SK-N-SH (cell line): ENCODE data around the gene RTP2. TPM values are rescaled to one million over a fixed set of nuclear protein-coding genes. Genes with fewer than 3 reads are reported as not detected.

ENCODE experiments used
- CTCF ChIA-PET: fragments of 300-600, 350-600 bp; formaldehyde crosslinking; extraction: SDS; loops from one replicate; lab custom pipeline; 2021; lab: Yijun Ruan, JAX
- POLR2A ChIA-PET: fragments of 350-600 bp; sonication (Branson Sonifier 250); formaldehyde crosslinking; extraction: SDS; loops from one replicate; lab custom pipeline; 2020; ENCODE audit warnings: antibody characterized with exemption, inconsistent platforms; lab: Yijun Ruan, JAX
- DNase-seq: peaks from one replicate; pipeline ENCODE4 v3.0.0; 2012
- H2AFZ ChIP-seq: fragments of 200-600 bp; sonication (generic); 2 replicates; pipeline ENCODE4 v1.8.1; 2016; ENCODE audit warnings: antibody characterized with exemption, mild to moderate bottlenecking, low read depth
- H3F3A ChIP-seq: fragments of 200-600 bp; sonication (generic); replicated peaks from 2 replicates; pipeline ENCODE3; 2016; ENCODE audit warnings: antibody characterized with exemption, mild to moderate bottlenecking; ENCODE audit not compliant: insufficient read depth
- H3K27ac ChIP-seq, 2 experiments: fragments of 200-500 bp in 1 of 2; fragments of 200-600 bp in 1 of 2; sonication (Bioruptor generic) in 1 of 2; sonication (generic), shearing (Covaris generic) in 1 of 2; 2 replicates each; pipeline versions ENCODE4 v1.5.1 to v1.6.1; 2014 to 2016; ENCODE audit warnings: low read depth in 2 of 2, inconsistent platforms in 1 of 2, low read length in 1 of 2, mild to moderate bottlenecking in 1 of 2, mixed read lengths in 1 of 2
- H3K27me3 ChIP-seq: fragments of 200-600 bp; sonication (generic), shearing (Covaris generic); 2 replicates; pipeline ENCODE4 v1.6.1; 2016; ENCODE audit warnings: mixed run types; ENCODE audit not compliant: insufficient read depth
- H3K36me3 ChIP-seq, 2 experiments: fragments of 200-500 bp in 1 of 2; fragments of 200-600 bp in 1 of 2; sonication (Bioruptor generic) in 1 of 2; sonication (generic) in 1 of 2; replicated peaks in 1 of 2; 2 replicates each; pipeline versions ENCODE3 to v1.5.1; 2014 to 2016; ENCODE audit warnings: low read length in 1 of 2, mild to moderate bottlenecking in 1 of 2; ENCODE audit not compliant: insufficient read depth in 2 of 2, control insufficient read depth in 1 of 2
- H3K4me1 ChIP-seq, 2 experiments: fragments of 200-500 bp in 1 of 2; fragments of 200-600 bp in 1 of 2; sonication (Bioruptor generic) in 1 of 2; sonication (generic), shearing (Covaris generic) in 1 of 2; 2 replicates each; pipeline versions ENCODE4 v1.5.1 to v1.6.1; 2014 to 2016; ENCODE audit warnings: low read depth in 1 of 2, low read length in 1 of 2, mixed run types in 1 of 2; ENCODE audit not compliant: insufficient read depth in 2 of 2, control insufficient read depth in 1 of 2
- H3K4me2 ChIP-seq: fragments of 200-600 bp; sonication (generic), shearing (Covaris generic); 2 replicates; pipeline ENCODE4 v1.6.1; 2017; ENCODE audit warnings: mixed run types
- H3K4me3 ChIP-seq, 2 experiments: fragments of 200-500 bp in 1 of 2; fragments of 200-600 bp in 1 of 2; sonication (Bioruptor generic) in 1 of 2; sonication (generic), shearing (Covaris generic) in 1 of 2; 2 replicates each; pipeline versions ENCODE4 v1.5.1 to v1.8.1; 2014 to 2016; ENCODE audit warnings: low read depth in 2 of 2, inconsistent platforms in 1 of 2, low read length in 1 of 2, mild to moderate bottlenecking in 1 of 2, mixed read lengths in 1 of 2, moderate library complexity in 1 of 2
- H3K79me2 ChIP-seq: fragments of 200-600 bp; sonication (generic); 2 replicates; pipeline ENCODE4 v1.8.1; 2017; ENCODE audit warnings: mild to moderate bottlenecking; ENCODE audit not compliant: insufficient read depth
- H3K9ac ChIP-seq: fragments of 200-600 bp; sonication (generic); 2 replicates; pipeline ENCODE4 v1.6.1; 2017; ENCODE audit warnings: mixed run types
- H3K9me2 ChIP-seq: fragments of 200-600 bp; sonication (generic); 2 replicates; pipeline ENCODE4 v1.6.1; 2017; ENCODE audit warnings: mixed run types
- H3K9me3 ChIP-seq: fragments of 200-600 bp; sonication (generic); 2 replicates; pipeline ENCODE4 v1.6.1; 2017; ENCODE audit warnings: mixed run types, mild to moderate bottlenecking, moderate library complexity
- H4K20me1 ChIP-seq: fragments of 200-600 bp; sonication (generic); 2 replicates; pipeline ENCODE4 v1.6.1; 2017; ENCODE audit warnings: mild to moderate bottlenecking, mixed run types; ENCODE audit not compliant: insufficient read depth
- EP300 ChIP-seq, 2 experiments: IDR thresholded peaks; 2 replicates each; pipeline versions ENCODE4 v1.4.0 to v1.6.1; 2012; ENCODE audit warnings: borderline replicate concordance in 1 of 2, low read depth in 1 of 2, low read length in 1 of 2
- EZH2phosphoT487 ChIP-seq: fragments of 200-600 bp; sonication (generic); IDR thresholded peaks from 2 replicates; pipeline ENCODE4 v1.6.1; 2017; ENCODE audit warnings: low read depth, mixed run types, mild to moderate bottlenecking, antibody characterized with exemption, moderate library complexity, borderline replicate concordance
- FOSL2 ChIP-seq: IDR thresholded peaks from 2 replicates; pipeline ENCODE4 v1.4.0; 2012; ENCODE audit warnings: low read depth, mild to moderate bottlenecking, moderate library complexity, borderline replicate concordance
- GABPA ChIP-seq: IDR thresholded peaks from 2 replicates; pipeline ENCODE4 v1.4.0; 2012; ENCODE audit warnings: low read depth, mild to moderate bottlenecking
- MEF2A ChIP-seq: IDR thresholded peaks from 2 replicates; pipeline ENCODE4 v1.4.0; 2012; ENCODE audit warnings: low read depth, borderline replicate concordance
- MXI1 ChIP-seq: IDR thresholded peaks from 2 replicates; pipeline ENCODE4 v1.6.1; 2012; ENCODE audit warnings: mild to moderate bottlenecking, low read depth, low read length, improper control_type of control experiment
- NFIC ChIP-seq: IDR thresholded peaks from 2 replicates; pipeline ENCODE4 v1.4.0; 2012; ENCODE audit warnings: borderline replicate concordance
- POLR2AphosphoS5 ChIP-seq: IDR thresholded peaks from 2 replicates; pipeline ENCODE4 v1.6.1; 2012; ENCODE audit warnings: low read depth, low read length
- RAD21 ChIP-seq: IDR thresholded peaks from 2 replicates; pipeline ENCODE4 v1.6.1; 2012; ENCODE audit warnings: mild to moderate bottlenecking, low read length
- RCOR1 ChIP-seq: fragments of 150-350 bp; IDR thresholded peaks from 2 replicates; pipeline ENCODE4 v1.6.1; 2017; ENCODE audit warnings: antibody characterized with exemption, low read length
- RFX5 ChIP-seq: IDR thresholded peaks from 2 replicates; pipeline ENCODE4 v1.6.1; 2012; ENCODE audit warnings: mild to moderate bottlenecking, improper control_type of control experiment, low read length
- SIN3A ChIP-seq: IDR thresholded peaks from 2 replicates; pipeline ENCODE4 v1.6.1; 2012; ENCODE audit warnings: low read depth, mild to moderate bottlenecking, low read length, moderate library complexity, borderline replicate concordance
- TAF1 ChIP-seq: IDR thresholded peaks from 2 replicates; pipeline ENCODE4 v1.6.1; 2012; ENCODE audit warnings: low read depth, mild to moderate bottlenecking, low read length, moderate library complexity, borderline replicate concordance
- TCF12 ChIP-seq: IDR thresholded peaks from 2 replicates; pipeline ENCODE4 v1.4.0; 2012
- YY1 ChIP-seq: IDR thresholded peaks from 2 replicates; pipeline ENCODE4 v1.4.0; 2012; ENCODE audit warnings: low read depth, mild to moderate bottlenecking
- ZBTB33 ChIP-seq: IDR thresholded peaks from 2 replicates; pipeline ENCODE4 v1.4.0; 2012; ENCODE audit warnings: low read depth, borderline replicate concordance
- WGBS: methylation state at CpG from one replicate; pipeline ENCODE4 v1.1.6; 2017; ENCODE audit warnings: low lambda C conversion rate; 5-methylcytosine and 5-hydroxymethylcytosine counted together
- polyA plus RNA-seq, 3 experiments: library from polyadenylated mRNA; depleted of rRNA; stranded (reverse); fragments of >200 nt; gene quantifications; 2 replicates each; pipeline ENCODE4 v1.2.3, GENCODE V29; 2012
- TF ChIP-seq, protein P1 (sequence below): IDR thresholded peaks from 2 replicates; pipeline ENCODE4 v1.4.0; 2012; ENCODE audit warnings: low read depth
- TF ChIP-seq, protein P2 (sequence below): IDR thresholded peaks from 2 replicates; pipeline ENCODE4; 2012

Gene RTP2
- polyA plus RNA-seq, 1 of the 3 experiments (the other 2 are of a cell fraction): 0.07 TPM

DNA sequence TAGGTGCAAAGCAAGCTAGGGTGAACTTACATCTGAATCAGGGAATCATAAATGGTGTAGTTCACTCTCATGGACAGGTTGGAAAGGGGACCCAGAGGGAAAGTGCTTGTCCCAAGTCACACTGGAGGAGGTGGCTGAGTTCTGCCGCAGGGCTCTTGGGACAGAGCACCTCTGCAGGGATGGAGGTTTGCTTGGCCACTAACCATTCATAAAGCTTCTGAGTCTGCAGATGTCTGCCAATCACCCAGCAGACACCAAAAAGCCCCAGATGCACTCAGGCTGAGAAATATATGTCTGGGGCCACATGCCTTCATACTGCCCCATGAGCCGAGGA is 17.9 kb upstream of the RTP2 start:
- no peaks in the 10 kb centered on the region; a peak in 1 of 4 replicates for H3K4me1 ChIP-seq
- no peak overlapping the region for H3K4me3 ChIP-seq
- no peaks in the 10 kb centered on the region for H3K9me2 ChIP-seq
- H4K20me1 ChIP-seq: no peaks in the 10 kb centered on the region
- no peaks in the 10 kb centered on the region for H3K9me3 ChIP-seq
- H3K4me2 ChIP-seq: no peak overlapping the region
- H2AFZ ChIP-seq: no peak overlapping the region
- ChIA-PET POLR2A (no interaction called here), CTCF (interaction anchor here (1.1 to 7.6 kb wide), 3 partner anchors 20 to 1428 kb away, joined by 3 to 53 read pairs (median 11); no protein-coding TSS in a partner anchor)
- TF ChIP-seq EP300 (IDR thresholded peaks at IDR 0.05; ENCODE audit: borderline replicate concordance in 1 of 2, low read depth in 1 of 2, low read length in 1 of 2): no peak
- TF ChIP-seq, protein P1, sequence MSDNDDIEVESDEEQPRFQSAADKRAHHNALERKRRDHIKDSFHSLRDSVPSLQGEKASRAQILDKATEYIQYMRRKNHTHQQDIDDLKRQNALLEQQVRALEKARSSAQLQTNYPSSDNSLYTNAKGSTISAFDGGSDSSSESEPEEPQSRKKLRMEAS: no peak
- no peak for TF ChIP-seq POLR2AphosphoS5
- no peak for TF ChIP-seq SIN3A
- no peak for TF ChIP-seq ZBTB33
- TF ChIP-seq TAF1: no peak
- no peak for TF ChIP-seq RFX5
- TF ChIP-seq, protein P2, sequence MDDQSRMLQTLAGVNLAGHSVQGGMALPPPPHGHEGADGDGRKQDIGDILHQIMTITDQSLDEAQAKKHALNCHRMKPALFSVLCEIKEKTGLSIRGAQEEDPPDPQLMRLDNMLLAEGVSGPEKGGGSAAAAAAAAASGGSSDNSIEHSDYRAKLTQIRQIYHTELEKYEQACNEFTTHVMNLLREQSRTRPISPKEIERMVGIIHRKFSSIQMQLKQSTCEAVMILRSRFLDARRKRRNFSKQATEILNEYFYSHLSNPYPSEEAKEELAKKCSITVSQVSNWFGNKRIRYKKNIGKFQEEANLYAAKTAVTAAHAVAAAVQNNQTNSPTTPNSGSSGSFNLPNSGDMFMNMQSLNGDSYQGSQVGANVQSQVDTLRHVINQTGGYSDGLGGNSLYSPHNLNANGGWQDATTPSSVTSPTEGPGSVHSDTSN: no peak
- TF ChIP-seq GABPA: no peak
- no peak for TF ChIP-seq YY1
- TF ChIP-seq MXI1: no peak
- TF ChIP-seq NFIC: no peak
- no peak for TF ChIP-seq RAD21
- TF ChIP-seq MEF2A: no peak
- TF ChIP-seq RCOR1: no peak
- no peak overlapping the region for H3K27ac ChIP-seq
- H3K27me3 ChIP-seq: no peaks in the 10 kb centered on the region
- no peak overlapping the region for H3K9ac ChIP-seq
- WGBS: 100% methylated on average over 2 of the region's 2 CpGs
- no peaks in the 10 kb centered on the region for H3K79me2 ChIP-seq
- H3F3A ChIP-seq: no peaks in the 10 kb centered on the region
- H3K36me3 ChIP-seq: peaks cover 31 to 35% of the 10 kb centered on the region in 2 experiments
- DNase-seq: no peak

GRCh38 chr3:187719628-187720336 is 17.4 kb upstream of the RTP2 start:
- H3K9me2 ChIP-seq: no peaks in the 10 kb centered on the region
- no peak overlapping the region for H3K4me3 ChIP-seq
- WGBS: 60% methylated on average over 6 of the region's 6 CpGs
- POLR2A ChIA-PET: no interaction called here
- H3K36me3 ChIP-seq: peaks cover 30 to 31% of the 10 kb centered on the region in 2 experiments
- no peak overlapping the region for H3K27ac ChIP-seq
- DNase-seq: no peak
- CTCF ChIA-PET: interaction anchor here (1.1 to 7.6 kb wide), 4 partner anchors 20 to 1429 kb away, joined by 3 to 53 read pairs (median 8); no protein-coding TSS in a partner anchor
- H3K27me3 ChIP-seq: no peaks in the 10 kb centered on the region
- no peaks in the 10 kb centered on the region; a peak in 1 of 4 replicates for H3K4me1 ChIP-seq
- no peaks in the 10 kb centered on the region for H3K9me3 ChIP-seq
- H4K20me1 ChIP-seq: no peaks in the 10 kb centered on the region
- H3K79me2 ChIP-seq: no peaks in the 10 kb centered on the region
- H2AFZ ChIP-seq: no peak overlapping the region
- no peak overlapping the region for H3K4me2 ChIP-seq
- no peak for TF ChIP-seq EP300 (IDR thresholded peaks at IDR 0.05; ENCODE audit: borderline replicate concordance in 1 of 2, low read depth in 1 of 2, low read length in 1 of 2)
- no peak for TF ChIP-seq EZH2phosphoT487
- TF ChIP-seq, protein P1: no peak
- no peak for TF ChIP-seq SIN3A
- TF ChIP-seq FOSL2: no peak
- no peak for TF ChIP-seq TCF12
- no peak overlapping the region for H3K9ac ChIP-seq
- no peaks in the 10 kb centered on the region for H3F3A ChIP-seq
